Sciatic nerve (tissue), 2 donors: Measurements from ENCODE around the gene DDC. TPM values are rescaled to one million over a fixed set of nuclear protein-coding genes. Genes with fewer than 3 reads are reported as not detected.

Experiments
- ATAC-seq: fragments of 200-7000 bp; cut with Tn5 transposase; one replicate; pipeline ENCODE4 v1.9.1; 2020; ENCODE audit warnings: mild to moderate bottlenecking, moderate library complexity
- DNase-seq: peaks from one replicate; pipeline ENCODE4 v3.0.0-alpha.2; 2020; ENCODE audit warnings: low spot score
- intact Hi-C: fragments of 100-400 bp; cut with DNase I; formaldehyde crosslinking; loops from one replicate; pipeline ENCODE4 v1.14.2; 2022
- total RNA-seq: library from RNA; stranded (reverse); fragmentation: NEBNext Ultra II Directional; extraction: Animal tissue kit (Norgen Biotek cat#: 25700); gene quantifications from one replicate; pipeline ENCODE4 v1.2.1, GENCODE V29; 2021
- donor health status: DM: no; HTN: no; CAD: no.
- donor health status: DM: no; HTN: no; CAD: no.

DDC gene
- total RNA-seq, 1 donor from 2014 or later, result not detected

DNA sequence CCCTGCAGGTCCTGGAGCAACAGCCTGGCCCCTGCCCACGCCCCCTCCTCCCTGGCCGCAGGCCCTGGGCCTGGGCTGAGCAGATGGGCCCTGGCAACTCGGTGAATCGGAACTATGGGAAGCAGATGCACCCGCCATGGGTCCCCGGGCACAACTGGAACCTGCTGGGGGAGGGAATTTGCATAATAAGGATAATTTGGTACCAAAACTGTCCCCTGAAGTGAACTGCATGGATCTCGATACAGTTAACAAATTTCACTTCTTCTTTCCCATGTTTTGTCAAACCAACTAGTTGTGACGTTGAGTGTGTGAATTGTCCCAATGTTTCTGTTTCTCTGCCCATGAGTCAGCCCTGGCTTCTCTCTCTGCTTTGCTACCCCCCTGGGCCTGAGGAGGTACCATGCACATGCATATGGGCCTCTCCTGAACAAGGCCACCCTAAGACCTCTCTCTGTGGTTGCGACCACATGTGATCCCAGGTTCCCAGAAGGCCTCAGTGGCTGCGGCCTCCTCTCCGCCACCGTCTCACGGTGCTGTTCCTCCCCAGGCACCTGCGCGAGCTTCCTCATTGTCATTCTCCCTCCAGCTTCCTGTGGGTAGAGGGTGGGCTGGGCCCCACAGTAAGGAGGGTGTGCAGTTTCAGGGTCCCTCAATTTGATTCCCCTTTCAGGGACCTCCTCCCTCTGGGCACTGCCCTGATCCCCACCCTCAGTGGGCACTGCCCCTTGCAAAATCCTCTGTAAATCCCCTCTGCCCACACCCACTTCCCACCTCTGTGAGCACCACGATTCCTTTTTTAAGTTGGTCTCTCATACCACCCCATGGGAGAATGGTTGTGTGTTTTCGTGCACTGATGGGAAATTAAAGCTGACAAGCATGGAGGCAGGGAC is 155.1 kb downstream of the DDC start:
- DNase-seq, result no peak
- intact Hi-C loops, result loop anchor here (10.0 kb wide), 1 partner anchor 205 kb away; no protein-coding TSS in a partner anchor
- peak; percentile 21 for ATAC-seq

Other genes starting within 250 kb of the DDC start
- gene FIGNL1, start 115.1 kb downstream of the DDC start, total RNA-seq, result 8.5 TPM
- 57.1 TPM for gene GRB10, start 217.5 kb upstream of the DDC start, total RNA-seq